ENCODE data around the gene PRELID2. TPM values are rescaled to one million over a fixed set of nuclear protein-coding genes. Genes with fewer than 3 reads are reported as not detected.
A peak's percentile ranks its signal among the peaks of the same experiment; 100 is the strongest.
"Not testable (repeated sequence)": the region's sequence is repeated elsewhere in the genome, so short reads cannot be mapped to it uniquely, and the experiment has no call there.

PRELID2 gene
- total RNA-seq, 1 donor from 2014 or later: 27.9 TPM

DNA sequence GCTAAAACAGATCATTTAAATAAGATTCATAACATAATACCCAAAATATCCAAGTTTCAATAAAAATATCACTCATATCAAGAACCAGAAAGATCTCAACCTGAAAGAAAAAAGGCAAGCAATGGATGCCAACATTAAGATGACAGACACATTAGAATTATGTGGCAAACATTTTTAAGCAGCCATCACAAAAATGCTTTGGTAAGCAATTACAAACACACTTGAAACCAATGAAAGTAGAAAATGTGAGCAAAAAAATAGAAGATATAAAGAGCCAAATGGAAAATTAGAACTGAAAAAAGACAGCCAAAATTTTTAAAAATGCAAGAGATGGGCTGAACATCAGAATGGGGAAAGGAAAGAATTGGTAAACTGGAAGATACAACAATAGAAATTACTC is 96.9 kb downstream of the PRELID2 start:
- DNase-seq: no peak

DNA sequence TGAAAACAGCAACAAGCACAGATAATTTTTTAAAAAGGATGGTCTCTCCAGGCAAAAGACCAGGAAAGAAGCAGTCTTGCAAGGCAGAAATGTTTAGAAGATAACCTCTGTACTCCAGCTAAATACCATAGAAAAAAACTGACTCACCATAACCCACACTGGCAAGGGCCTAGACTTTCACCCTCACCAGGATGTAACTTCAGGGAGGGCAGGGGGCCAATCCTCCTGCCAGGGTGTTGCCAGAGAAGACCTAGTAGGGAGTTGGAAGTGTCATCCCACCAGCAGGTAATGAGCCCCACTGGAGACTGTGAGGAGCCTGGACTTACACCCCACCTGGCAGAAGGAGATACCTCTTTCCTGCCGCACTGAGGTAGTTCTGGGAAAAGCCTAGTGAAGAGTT is 97.6 kb downstream of the PRELID2 start:
- no peak for DNase-seq

GRCh38 chr5:145729956-145730355 is 105.2 kb downstream of the PRELID2 start:
- not testable (repeated sequence) for DNase-seq

DNA sequence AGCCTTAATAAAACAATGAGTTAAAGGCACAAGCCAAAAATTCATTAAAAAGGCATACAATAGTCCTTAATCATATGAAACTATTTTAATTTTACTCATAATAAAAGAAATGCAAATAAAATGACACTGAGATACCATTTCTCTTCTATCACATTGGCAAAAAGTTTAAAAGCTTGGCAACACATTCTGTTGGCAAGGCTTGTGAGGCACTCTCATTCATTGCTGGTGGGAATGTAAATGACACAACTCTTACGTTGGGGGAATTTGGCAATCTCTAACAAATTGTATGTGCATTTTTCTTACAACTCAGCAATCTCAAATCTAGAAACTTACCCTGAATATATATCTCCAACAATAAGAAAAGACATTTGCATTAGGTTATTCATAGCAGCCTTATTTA is 111.6 kb downstream of the PRELID2 start:
- DNase-seq: no peak

GRCh38 chr5:145718956-145719355 is 116.2 kb downstream of the PRELID2 start:
- peak; percentile 44 for DNase-seq

- DNase-seq: no peak
Observed at GRCh38 chr5:145715412-145715811, 119.7 kb downstream of the PRELID2 start.

- DNase-seq: no peak
Observed at GRCh38 chr5:145712245-145712644, 122.9 kb downstream of the PRELID2 start.

- DNase-seq: no peak
Observed at GRCh38 chr5:145711417-145711816, 123.7 kb downstream of the PRELID2 start.

Other genes starting within 250 kb of the PRELID2 start
- not detected in 2 replicates for gene GRXCR2, start 37.7 kb upstream of the PRELID2 start, total RNA-seq
- 0.05 and 0.17 TPM in 2 replicates for gene SH3RF2, start 101.2 kb upstream of the PRELID2 start, total RNA-seq